IPS-NIHi7 (cell line): ENCODE results near the gene RNF148.

Source experiments
- DNase-seq: peaks from one replicate; pipeline ENCODE4 v3.0.0; 2012; ENCODE audit warnings: mixed read lengths; ENCODE audit errors: extremely low spot score

RNF148 gene

GRCh38 chr7:122702872-122703510 lies at the start of gene RNF148:
RNF148 (minus strand) TSS chr7:122702922; CDS start chr7:122702750, 172 bp downstream.
- DNase-seq: no peak

GRCh38 chr7:122750389-122750788 lies 47.7 kb upstream of the RNF148 start:
- no peak for DNase-seq

- DNase-seq: no peak
These were observed 45.5 kb upstream of the RNF148 start for GRCh38 chr7:122748195-122748594.

- DNase-seq: no peak
These were observed 44.2 kb upstream of the RNF148 start for GRCh38 chr7:122746948-122747347.

GRCh38 chr7:122743211-122743610 lies 40.5 kb upstream of the RNF148 start:
- no peak for DNase-seq

GRCh38 chr7:122738947-122739346 lies 36.2 kb upstream of the RNF148 start:
- no peak for DNase-seq

GRCh38 chr7:122736183-122736582 lies 33.5 kb upstream of the RNF148 start:
- DNase-seq: no peak

- DNase-seq: no peak
These were observed 25.0 kb upstream of the RNF148 start for GRCh38 chr7:122727759-122728158.

- no peak for DNase-seq
These were observed 24.6 kb upstream of the RNF148 start for GRCh38 chr7:122727354-122727753.

- no peak for DNase-seq
These were observed 24.2 kb upstream of the RNF148 start for GRCh38 chr7:122726881-122727280.

- DNase-seq: no peak
These were observed 21.6 kb upstream of the RNF148 start for GRCh38 chr7:122724366-122724765.

- no peak for DNase-seq
These were observed 16.4 kb upstream of the RNF148 start for GRCh38 chr7:122719010-122719578.

GRCh38 chr7:122717356-122718089 lies 14.8 kb upstream of the RNF148 start:
- no peak for DNase-seq

GRCh38 chr7:122715183-122715582 lies 12.5 kb upstream of the RNF148 start:
- DNase-seq: no peak

- no peak for DNase-seq
These were observed 8.2 kb upstream of the RNF148 start for GRCh38 chr7:122710916-122711315.

GRCh38 chr7:122709930-122710646 lies 7.4 kb upstream of the RNF148 start:
- DNase-seq: no peak

- no peak for DNase-seq
These were observed 4.1 kb upstream of the RNF148 start for GRCh38 chr7:122706836-122707235.

- DNase-seq: no peak
These were observed 3.7 kb downstream of the RNF148 start, which contains the start of gene RNF133 for GRCh38 chr7:122699017-122699416. RNF133 (minus strand) TSS chr7:122699117; CDS start chr7:122698918, 199 bp downstream.

- DNase-seq: no peak
These were observed 6.9 kb downstream of the RNF148 start for GRCh38 chr7:122695816-122696215.

GRCh38 chr7:122694697-122695096 lies 8.0 kb downstream of the RNF148 start:
- no peak for DNase-seq

GRCh38 chr7:122692769-122693309 lies 9.9 kb downstream of the RNF148 start:
- DNase-seq: no peak
